IMR-90 (cell line): Measurements from ENCODE around the gene COL4A2. TPM values are rescaled to one million over a fixed set of nuclear protein-coding genes. Genes with fewer than 3 reads are reported as not detected.

Experiments used
- ATAC-seq: fragments of 200-7000 bp; cut with Tn5 transposase; 2 replicates; pipeline ENCODE4 v1.9.1; 2020; ENCODE audit warnings: low read depth, mild to moderate bottlenecking, moderate library complexity
- BruUV-seq: library from RNA; stranded (reverse); fragments of 400-500 nt; replicated peaks from 2 replicates; lab custom pipeline; 2021; lab: Mats Ljungman, UMichigan
- CTCF ChIA-PET: fragments of 300-600 bp; formaldehyde crosslinking; extraction: SDS; loops from one replicate; lab custom pipeline; 2021; ENCODE audit warnings: antibody characterized with exemption; lab: Yijun Ruan, JAX
- POLR2A ChIA-PET: fragments of 300-600 bp; sonication (Branson Sonifier 250); formaldehyde crosslinking; loops from one replicate; lab custom pipeline; 2022; ENCODE audit warnings: antibody characterized with exemption; ENCODE audit not compliant: unreplicated experiment; lab: Charles Lee
- DNase-seq: peaks from one replicate; pipeline ENCODE4 v3.0.0; 2013
- H2AFZ ChIP-seq: replicated peaks from 2 replicates; pipeline ENCODE3; 2013; ENCODE audit warnings: low read length, mild to moderate bottlenecking; ENCODE audit not compliant: poor library complexity
- H2AK5ac ChIP-seq: 2 replicates; pipeline ENCODE4 v1.6.1; 2013; ENCODE audit warnings: low read depth, low read length, inconsistent platforms
- H2AK9ac ChIP-seq: replicated peaks from 2 replicates; pipeline ENCODE3; 2013; ENCODE audit warnings: mild to moderate bottlenecking, low read depth, low read length, moderate library complexity; ENCODE audit not compliant: poor library complexity
- H2BK120ac ChIP-seq: 2 replicates; pipeline ENCODE4 v1.6.1; 2013; ENCODE audit warnings: low read depth, low read length, inconsistent platforms
- H2BK15ac ChIP-seq: 3 replicates; pipeline ENCODE4 v1.6.1; 2013; ENCODE audit warnings: low read depth, low read length, inconsistent platforms
- H2BK20ac ChIP-seq: 2 replicates; pipeline ENCODE4 v1.6.1; 2013; ENCODE audit warnings: low read depth, mild to moderate bottlenecking, inconsistent platforms, low read length, moderate library complexity
- H2BK5ac ChIP-seq: 2 replicates; pipeline ENCODE4 v1.6.1; 2013; ENCODE audit warnings: mild to moderate bottlenecking, low read depth, low read length, inconsistent platforms; ENCODE audit not compliant: poor library complexity, severe bottlenecking
- H3K14ac ChIP-seq: replicated peaks from 2 replicates; pipeline ENCODE4 v1.6.1; 2013; ENCODE audit warnings: low read depth, low read length, inconsistent platforms
- H3K18ac ChIP-seq: 2 replicates; pipeline ENCODE4 v1.6.1; 2013; ENCODE audit warnings: low read depth, low read length, control low read depth
- H3K23ac ChIP-seq: 2 replicates; pipeline ENCODE4 v1.6.1; 2013; ENCODE audit warnings: low read depth, low read length, inconsistent platforms
- H3K27ac ChIP-seq: 2 replicates; pipeline ENCODE4 v1.5.1; 2013; ENCODE audit warnings: mild to moderate bottlenecking, control low read depth, low read length; ENCODE audit not compliant: insufficient read depth
- H3K27me3 ChIP-seq: 2 replicates; pipeline ENCODE4 v1.6.1; 2013; ENCODE audit warnings: low read length; ENCODE audit not compliant: control insufficient read depth, insufficient read depth
- H3K36me3 ChIP-seq: 2 replicates; pipeline ENCODE4 v1.6.1; 2013; ENCODE audit warnings: low read length, mixed read lengths; ENCODE audit not compliant: control insufficient read depth, insufficient read depth
- H3K4ac ChIP-seq: 2 replicates; pipeline ENCODE4 v1.6.1; 2013; ENCODE audit warnings: low read depth, low read length, inconsistent platforms
- H3K4me1 ChIP-seq: 2 replicates; pipeline ENCODE4 v1.6.1; 2013; ENCODE audit warnings: low read length, mixed read lengths; ENCODE audit not compliant: control insufficient read depth, insufficient read depth
- H3K4me2 ChIP-seq: 2 replicates; pipeline ENCODE4 v1.6.1; 2013; ENCODE audit warnings: low read depth, mild to moderate bottlenecking, control low read depth, low read length, moderate library complexity
- H3K4me3 ChIP-seq: 2 replicates; pipeline ENCODE4 v1.5.1; 2013; ENCODE audit warnings: low read depth, mild to moderate bottlenecking, control low read depth, low read length, moderate library complexity; ENCODE audit not compliant: insufficient read depth
- H3K56ac ChIP-seq: 2 replicates; pipeline ENCODE4 v1.6.1; 2013; ENCODE audit warnings: low read length, inconsistent platforms; ENCODE audit not compliant: insufficient read depth; ENCODE audit errors: extremely low read depth
- H3K79me1 ChIP-seq, 2 experiments: 2 replicates each; pipeline ENCODE4 v1.6.1; 2013; ENCODE audit warnings: low read length in 2 of 2, inconsistent platforms in 1 of 2, low read depth in 1 of 2
- H3K9ac ChIP-seq: 2 replicates; pipeline ENCODE4 v1.6.1; 2013; ENCODE audit warnings: low read depth, low read length, control low read depth
- H3K9me1 ChIP-seq: 2 replicates; pipeline ENCODE4 v1.6.1; 2013; ENCODE audit warnings: low read length, inconsistent platforms; ENCODE audit not compliant: insufficient read depth
- H3K9me3 ChIP-seq: 2 replicates; pipeline ENCODE4 v1.6.1; 2013; ENCODE audit warnings: low read length; ENCODE audit not compliant: control insufficient read depth, insufficient read depth
- H4K20me1 ChIP-seq: 2 replicates; pipeline ENCODE4 v1.6.1; 2013; ENCODE audit warnings: low read length, inconsistent platforms; ENCODE audit not compliant: insufficient read depth
- H4K5ac ChIP-seq: 2 replicates; pipeline ENCODE4 v1.6.1; 2013; ENCODE audit warnings: mild to moderate bottlenecking, low read depth, low read length, control low read depth
- H4K8ac ChIP-seq, 2 experiments: 2 replicates each; pipeline ENCODE4 v1.6.1; 2013; ENCODE audit warnings: low read depth in 2 of 2, low read length in 2 of 2, control low read depth in 1 of 2, inconsistent platforms in 1 of 2
- H4K91ac ChIP-seq: 2 replicates; pipeline ENCODE4 v1.6.1; 2013; ENCODE audit warnings: low read depth, low read length, inconsistent platforms; ENCODE audit not compliant: insufficient read depth
- NFE2L2 ChIP-seq: fragments of 150-350 bp; IDR thresholded peaks from 2 replicates; pipeline ENCODE4 v1.6.1; 2016; ENCODE audit warnings: low read depth, mild to moderate bottlenecking, low read length
- RCOR1 ChIP-seq: IDR thresholded peaks from 2 replicates; pipeline ENCODE4 v1.6.1; 2012; ENCODE audit warnings: mild to moderate bottlenecking, low read length, improper control_type of control experiment; ENCODE audit not compliant: insufficient replicate concordance
- WGBS, 2 experiments: methylation state at CpG; one replicate each; pipeline versions ENCODE4 v1.1.5 to v1.1.7; 2013; ENCODE audit warnings: missing lambda C conversion rate in 2 of 2; ENCODE audit not compliant: insufficient read length in 1 of 2; ENCODE audit errors: extremely low coverage in 2 of 2; 5-methylcytosine and 5-hydroxymethylcytosine counted together
- dilution Hi-C: fragments of 300-500 bp; cut with HindIII; formaldehyde crosslinking; loops from one replicate; pipeline ENCODE4 v1.14.3; 2018; ENCODE audit warnings: low sequenced_read_pairs; ENCODE audit not compliant: unreplicated experiment
- in situ Hi-C: fragments of 300-500 bp; cut with MboI; formaldehyde crosslinking; loops from 3 replicates; pipeline ENCODE4 v1.14.3; 2019; ENCODE audit warnings: low sequenced_read_pairs, inconsistent platforms, mixed read lengths
- intact Hi-C: fragments of 100-400 bp; cut with micrococcal nuclease; formaldehyde crosslinking; loops from 2 replicates; pipeline ENCODE4 v1.10.0; 2022
- polyA plus RNA-seq, 3 experiments: library from polyadenylated mRNA; depleted of rRNA; stranded (reverse); fragments of >200 nt; gene quantifications; 2 replicates each; pipeline ENCODE4 v1.2.3, GENCODE V29; 2012; ENCODE audit warnings: low replicate concordance in 1 of 3
- total RNA-seq: library from RNA; depleted of rRNA; stranded (reverse); fragments of >200 nt; gene quantifications from 2 replicates; pipeline ENCODE4 v1.2.3, GENCODE V29; 2012

Gene COL4A2
- total and polyA plus RNA-seq, 2 of the 4 experiments (the other 2 are of a cell fraction): 90.7 to 457 TPM

DNA sequence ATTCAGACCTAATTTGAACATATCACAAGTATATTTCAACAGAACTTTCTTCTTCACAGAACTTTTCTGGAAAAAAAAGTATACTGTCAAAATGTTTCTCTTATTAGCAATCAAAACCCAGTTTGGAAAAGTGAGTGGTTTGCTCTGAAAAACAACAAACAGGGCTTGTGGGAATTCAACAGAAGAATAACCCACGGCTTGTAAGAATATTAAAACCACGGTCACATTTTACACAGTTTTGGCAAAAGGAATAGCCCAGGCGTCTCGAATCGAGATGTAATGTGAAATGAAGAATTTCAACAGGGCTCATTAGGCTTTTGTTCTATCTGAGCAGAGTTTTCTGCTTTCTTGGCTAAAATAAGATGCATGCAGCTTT, 70.7 kb downstream of the COL4A2 start:
- Histone ChIP-seq H4K8ac (no peak overlapping the region), H4K20me1 (peaks cover 17% of the 10 kb centered on the region; the same call in 1 of the 2 replicates), H3K36me3 (peaks cover 14% of the 10 kb centered on the region), H2BK15ac (no peak overlapping the region), H4K91ac (no peak overlapping the region), H3K27ac (no peak overlapping the region), H3K79me1 (peaks cover 46 to 86% of the 10 kb centered on the region in 2 experiments), H3K4me1 (peaks cover 34% of the 10 kb centered on the region), H3K4me2 (no peak overlapping the region), H4K5ac (no peak overlapping the region), H2BK120ac (0 out of 2 replicates have a peak overlapping the region, but pooled peaks have one; percentile 43), H2AK9ac (no peak overlapping the region), H3K56ac (no peak overlapping the region), H3K4me3 (no peak overlapping the region), H2BK20ac (0 out of 2 replicates have a peak overlapping the region, but pooled peaks have one; percentile 20), H3K9me1 (peaks cover 42% of the 10 kb centered on the region), H3K9me3 (no peaks in the 10 kb centered on the region), H2AK5ac (0 out of 2 replicates have a peak overlapping the region, but pooled peaks have one; percentile 11), H3K4ac (no peak overlapping the region), H3K18ac (no peak overlapping the region), H2AFZ (no peak overlapping the region), H3K9ac (no peak overlapping the region), H3K23ac (no peak overlapping the region; the same call in 1 of the 2 replicates), H2BK5ac (peak overlapping the region; percentile 17), H3K27me3 (no peaks in the 10 kb centered on the region), H3K14ac (peak overlapping the region; percentile 37; the same call in 1 of the 2 replicates)
- in situ Hi-C loops: no loop called here
- CTCF ChIA-PET: interaction anchor here (1.3 kb wide), 1 partner anchor 9 kb away, joined by 3 read pairs; no protein-coding TSS in a partner anchor
- no peak for TF ChIP-seq NFE2L2
- no peak for TF ChIP-seq RCOR1
- ATAC-seq (no peak), DNase-seq (no peak)
- dilution Hi-C loops: no loop called here
- BruUV-seq: no TSS peak
- intact Hi-C loops: no loop called here
- WGBS, 2 experiments: 100% methylated on average over 1 of the region's 5 CpGs; no CpG with 5 or more reads in 1 of the 2 experiments
- POLR2A ChIA-PET: no interaction called here
